Erythroblast (primary cell): ENCODE data around the gene CXXC5.
A peak's percentile ranks its signal among the peaks of the same experiment; 100 is the strongest.

ENCODE experiments used
- DNase-seq, 2 experiments: peaks; one replicate each; lab custom pipeline; 2025; lab: John Stamatoyannopoulos, UW
- GATA1 ChIP-seq: IDR thresholded peaks from 2 replicates; pipeline ENCODE4 v1.6.1; 2011; ENCODE audit warnings: low read depth, mild to moderate bottlenecking, control low read depth, low read length, moderate library complexity
- POLR2A ChIP-seq: IDR thresholded peaks from 2 replicates; pipeline ENCODE4 v1.6.1; 2011; ENCODE audit warnings: mild to moderate bottlenecking, low read length

Gene CXXC5

DNA sequence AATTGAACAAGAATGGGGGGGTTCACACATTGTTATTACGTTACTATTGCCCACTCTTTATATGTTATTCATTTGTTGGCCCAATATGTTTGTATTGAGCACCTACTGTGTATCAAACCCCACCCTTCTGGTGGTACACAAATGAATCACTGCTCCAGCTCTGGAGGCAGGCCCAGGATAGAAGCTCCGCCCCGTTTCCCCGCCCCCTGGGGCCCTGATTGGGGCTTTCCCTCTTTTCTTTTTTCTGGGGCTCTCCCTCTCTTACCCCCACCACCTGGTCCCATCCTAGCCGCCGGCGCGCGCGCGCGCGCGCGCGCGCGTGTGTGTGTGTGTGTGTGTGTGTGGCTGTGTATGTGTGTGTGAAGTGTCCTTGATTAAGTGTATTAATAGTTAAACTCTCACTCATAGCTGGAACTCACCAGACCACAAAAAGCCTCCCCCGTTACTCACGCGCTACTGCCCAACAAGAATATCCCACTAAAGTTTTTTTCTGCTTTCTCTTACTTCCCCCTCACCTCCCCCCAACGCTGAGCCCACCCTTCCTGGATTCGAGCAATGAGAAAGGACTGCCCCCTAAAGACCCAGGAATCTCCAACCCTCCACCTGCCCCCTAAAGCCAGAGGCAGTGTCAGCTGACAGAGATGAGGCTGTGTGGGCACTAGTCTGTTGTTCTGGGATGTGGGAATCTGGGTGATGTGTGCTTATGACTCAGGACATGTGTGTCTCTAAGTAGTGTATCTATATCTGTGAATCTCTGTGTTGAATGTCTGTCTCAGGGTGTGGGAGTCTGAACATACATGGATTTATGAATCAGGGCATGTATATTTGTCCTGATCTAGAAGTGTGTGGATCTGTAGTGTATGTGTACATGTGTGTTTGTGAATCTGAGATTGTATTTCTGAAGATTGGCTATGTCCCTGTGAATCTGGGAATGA lies 4.0 kb downstream of the CXXC5 start:
- no peak for TF ChIP-seq POLR2A
- no peak for TF ChIP-seq GATA1
- peak; percentile 48 to 67 for DNase-seq

DNA sequence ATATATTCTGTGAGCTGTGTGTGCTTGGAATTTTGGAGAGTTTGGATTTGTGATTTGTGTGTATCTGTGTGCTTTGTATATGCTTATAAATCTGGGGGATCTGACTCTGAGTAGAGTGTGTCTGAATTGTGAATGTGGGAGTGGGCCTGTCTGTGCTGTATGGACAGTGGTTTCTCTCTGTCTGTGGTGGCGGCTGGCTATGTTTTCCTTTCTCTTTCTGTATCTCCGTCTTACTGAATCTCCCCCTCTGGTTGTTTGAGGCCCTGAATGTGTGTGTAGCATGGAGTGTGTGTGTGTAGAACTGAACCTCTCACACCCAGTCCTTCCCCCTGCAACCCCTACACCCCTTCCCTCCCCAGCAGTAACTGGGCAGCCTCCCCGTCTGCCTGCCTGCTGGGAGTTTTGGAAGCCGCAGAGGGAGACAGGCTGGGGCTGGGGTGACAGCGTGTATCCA lies 4.7 kb downstream of the CXXC5 start:
- TF ChIP-seq POLR2A: no peak
- no peak for TF ChIP-seq GATA1
- DNase-seq: no peak

DNA sequence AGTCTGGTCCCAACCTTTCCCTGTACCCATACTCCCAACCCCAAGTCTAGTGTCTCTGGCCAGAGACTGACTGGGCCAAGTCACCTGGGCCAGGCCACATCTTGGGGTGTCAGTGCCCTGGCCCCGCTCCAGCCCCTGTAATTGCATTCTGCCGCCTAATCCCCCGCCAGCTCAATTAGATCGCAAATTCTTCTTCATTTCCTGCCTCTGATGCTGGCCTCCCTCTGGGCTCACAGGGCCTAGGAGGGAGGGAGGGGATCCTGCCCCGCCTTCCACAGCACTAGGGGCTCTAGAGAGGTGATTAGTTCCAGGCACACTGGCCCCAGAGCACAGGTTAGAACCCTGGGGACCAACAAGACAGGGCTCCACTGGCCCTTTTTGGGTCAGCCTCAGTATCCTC lies 5.5 kb downstream of the CXXC5 start:
- DNase-seq: no peak
- no peak for TF ChIP-seq POLR2A
- TF ChIP-seq GATA1: no peak

DNA sequence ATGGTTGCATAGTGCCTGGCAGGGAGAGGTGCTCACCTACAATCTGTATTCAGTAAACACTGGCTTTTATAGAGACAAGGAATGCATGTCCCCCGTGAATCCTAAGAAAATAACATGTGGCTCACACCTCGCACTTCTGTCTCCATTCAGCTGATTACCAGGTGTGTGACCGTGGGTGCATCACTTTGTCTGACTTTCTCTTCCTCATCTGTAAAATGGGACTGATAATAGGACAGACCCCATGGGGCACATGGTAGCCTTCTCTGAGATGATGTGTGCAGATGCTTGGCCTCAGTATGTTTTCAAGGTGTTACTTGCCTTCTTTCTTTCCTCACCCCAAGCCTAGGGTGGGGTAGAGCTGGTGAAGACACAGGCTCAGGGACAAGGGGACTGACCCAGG lies 6.3 kb downstream of the CXXC5 start:
- TF ChIP-seq POLR2A (no peak), GATA1 (no peak)
- no peak for DNase-seq

DNA sequence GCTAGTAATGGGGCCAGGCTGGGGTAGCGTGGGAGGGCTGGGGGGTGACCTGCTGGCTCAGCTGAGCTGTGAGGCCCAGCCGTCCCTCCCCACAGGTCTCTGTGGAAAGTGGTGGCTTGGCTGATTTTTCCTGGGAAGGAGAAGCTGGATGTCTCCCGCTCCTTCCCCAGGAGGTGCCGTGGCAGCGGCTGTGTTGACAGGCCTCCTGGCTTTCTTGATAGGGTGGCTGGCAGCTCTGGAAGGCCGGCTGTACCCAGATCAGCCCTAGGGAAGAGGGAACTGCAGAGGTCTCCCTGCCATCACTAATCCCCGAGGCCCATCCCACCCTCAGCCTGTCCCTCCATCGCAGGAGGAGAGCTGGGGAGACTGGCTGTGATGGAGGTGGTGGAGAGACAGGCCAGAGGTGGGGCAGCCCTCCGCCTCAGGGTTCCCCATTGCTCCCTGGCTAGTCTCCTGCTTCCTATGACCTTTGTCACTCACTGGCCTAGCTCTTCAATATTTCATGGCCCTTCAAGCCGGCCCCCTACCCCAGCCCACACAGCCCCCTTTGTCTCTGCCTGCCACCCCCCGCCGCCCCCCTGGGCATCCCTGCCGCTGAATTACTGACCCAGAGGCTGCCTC lies 6.8 kb downstream of the CXXC5 start:
- TF ChIP-seq GATA1 (no peak), POLR2A (no peak)
- DNase-seq: no peak

DNA sequence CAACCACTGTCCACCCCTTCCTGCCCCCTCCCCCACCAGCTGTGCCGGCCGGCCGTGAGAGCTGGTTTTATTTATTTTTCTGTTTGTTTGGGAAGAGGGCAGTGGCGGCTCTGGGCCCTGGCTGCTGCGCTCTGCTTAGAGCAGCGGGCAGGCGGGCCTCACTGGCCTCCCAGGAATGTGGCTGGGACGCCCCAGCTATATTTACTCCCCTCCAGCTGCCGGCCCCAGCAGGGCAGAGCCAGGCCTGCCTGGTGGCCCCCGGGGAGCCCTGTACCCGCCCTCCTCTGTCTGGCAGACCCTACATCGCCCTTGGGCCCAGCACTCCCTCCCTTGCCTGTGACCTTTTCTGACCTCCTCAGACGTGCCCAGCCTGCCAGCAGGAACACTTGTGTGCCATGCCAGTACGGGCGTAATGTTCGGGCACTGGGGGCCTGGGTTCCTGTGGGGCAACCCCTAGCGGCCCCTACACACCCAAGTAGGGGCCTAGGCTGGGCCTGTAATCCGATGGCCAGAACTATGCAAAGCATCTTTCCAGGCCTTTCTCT lies 7.7 kb downstream of the CXXC5 start:
- TF ChIP-seq GATA1: no peak
- no peak for TF ChIP-seq POLR2A
- DNase-seq: no peak

DNA sequence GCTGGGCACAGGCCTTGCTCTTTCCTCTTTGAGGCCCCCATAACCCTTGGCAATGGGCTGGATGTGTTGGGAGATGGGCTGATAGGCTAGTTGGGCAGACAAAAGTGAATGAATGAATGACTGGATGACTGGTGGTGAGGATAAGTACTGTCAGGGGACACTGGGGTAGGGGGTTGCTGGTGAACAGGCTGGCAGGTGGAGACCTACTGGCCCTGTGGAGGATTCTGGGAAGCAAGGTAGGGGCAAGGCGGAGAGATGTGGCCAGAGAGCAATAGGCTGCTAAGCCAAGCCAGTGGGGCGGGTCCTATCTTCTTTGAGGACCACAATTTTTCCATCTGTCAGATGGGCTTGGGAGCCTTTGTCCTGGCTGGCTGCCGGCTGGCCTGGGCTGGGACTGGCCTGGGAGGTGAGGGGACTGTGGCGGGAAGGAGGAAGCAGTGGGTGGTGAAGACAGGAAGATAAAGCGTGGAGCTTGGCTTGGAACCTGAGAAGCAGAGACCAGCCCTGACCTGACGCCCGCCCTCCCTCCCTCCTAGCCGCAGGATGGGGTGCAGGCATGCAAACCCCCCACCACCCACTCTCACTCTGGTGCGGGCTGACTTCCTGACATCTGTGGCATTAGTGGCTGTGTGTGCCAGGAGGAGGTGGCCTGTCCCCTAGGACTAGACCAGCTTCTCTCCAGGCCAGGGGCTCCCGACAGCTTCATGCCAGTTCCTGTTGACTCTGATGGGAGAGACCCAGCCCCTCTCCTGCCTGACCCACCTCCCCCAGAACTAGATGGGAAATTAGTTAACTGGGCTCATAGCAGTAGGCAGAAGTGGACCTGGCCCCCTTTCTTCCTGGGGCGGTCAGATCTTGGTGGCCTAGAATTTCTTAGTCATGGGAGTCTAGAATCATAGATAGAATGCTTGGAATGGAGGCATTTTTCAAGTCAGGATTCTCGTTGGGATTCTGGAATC lies 9.5 kb downstream of the CXXC5 start:
- TF ChIP-seq POLR2A: no peak
- no peak for TF ChIP-seq GATA1
- no peak for DNase-seq

DNA sequence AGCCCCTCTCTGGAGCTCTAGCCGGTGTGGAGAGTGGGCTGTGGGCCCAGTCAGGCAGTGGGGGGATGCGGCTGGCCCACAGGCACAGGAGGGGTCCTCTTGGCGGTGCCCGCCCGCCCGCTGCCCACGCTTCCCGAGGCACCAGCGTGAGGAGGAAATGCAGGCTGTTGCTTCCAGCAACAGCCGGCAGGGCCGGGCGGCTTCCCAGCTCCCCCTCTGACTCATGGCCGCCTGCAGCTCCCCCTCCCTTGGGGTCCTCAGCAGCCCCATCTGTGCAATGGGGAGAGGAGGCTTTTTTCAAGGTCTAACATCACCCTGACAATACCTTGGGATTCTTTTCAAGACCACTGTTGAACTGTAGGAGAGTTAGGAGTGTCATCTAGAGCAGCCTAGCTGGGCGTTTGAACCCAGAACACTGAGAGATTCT lies 10.4 kb downstream of the CXXC5 start:
- no peak for DNase-seq
- TF ChIP-seq POLR2A: no peak
- TF ChIP-seq GATA1: no peak

DNA sequence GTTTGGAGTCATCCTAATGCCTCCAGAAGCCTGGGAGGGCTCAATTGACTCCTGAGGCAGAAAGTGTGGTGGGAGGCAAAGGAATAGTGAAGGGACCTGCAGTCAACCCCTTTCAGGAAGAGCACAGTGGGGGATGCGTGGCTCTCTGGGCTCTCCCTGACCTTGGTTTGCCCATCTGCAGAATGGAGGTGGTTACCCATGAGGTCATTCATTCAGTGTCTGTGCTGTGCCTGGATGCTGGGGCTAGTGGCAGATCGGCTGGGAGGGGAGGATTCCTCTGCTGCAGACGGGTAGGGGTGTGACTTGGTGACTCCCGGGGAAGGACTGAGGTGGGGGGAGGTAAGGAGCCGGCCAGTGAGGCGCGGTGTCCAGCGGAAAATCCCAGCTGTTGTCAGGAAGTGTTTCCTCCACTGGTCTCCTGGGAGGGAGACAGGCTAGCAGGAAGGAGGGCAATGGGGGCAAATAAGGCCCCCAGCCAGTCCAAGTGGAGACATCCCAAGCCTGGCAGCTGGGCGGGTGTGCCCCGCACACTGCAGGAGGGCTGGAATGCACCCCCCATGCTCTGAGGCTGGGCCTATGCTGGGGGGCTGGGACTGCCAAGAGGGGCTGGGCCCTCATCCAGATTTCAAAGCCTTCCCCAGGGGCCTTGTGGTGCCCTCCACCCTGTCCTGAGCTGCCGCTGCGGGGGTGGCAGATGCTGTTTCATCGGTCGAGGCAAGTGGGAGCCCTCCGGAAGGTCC lies 10.9 kb downstream of the CXXC5 start:
- DNase-seq: peak; percentile 39 to 47
- TF ChIP-seq GATA1 (no peak), POLR2A (no peak)

DNA sequence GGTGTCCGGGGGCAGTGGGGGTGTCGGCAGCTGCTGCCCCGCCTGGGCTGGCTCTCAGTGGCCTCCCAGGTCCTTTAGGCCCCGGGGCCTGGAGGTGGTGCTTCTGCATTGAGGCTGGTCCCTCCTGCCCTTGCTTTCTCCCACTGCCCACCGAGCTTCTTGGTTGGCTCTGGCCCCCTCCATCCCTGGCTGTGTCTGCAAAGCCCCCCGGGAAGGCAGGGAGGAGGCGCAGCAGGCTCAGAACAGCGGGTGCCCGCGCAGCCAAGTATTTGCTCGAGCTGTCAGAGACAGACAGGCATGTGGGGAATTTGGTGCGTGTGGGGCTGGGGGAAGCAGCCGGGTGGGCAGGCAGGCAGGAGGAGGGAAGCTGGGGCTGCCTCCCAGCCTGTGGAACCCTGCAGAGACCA lies 11.5 kb downstream of the CXXC5 start:
- DNase-seq: no peak
- TF ChIP-seq GATA1 (no peak), POLR2A (no peak)

DNA sequence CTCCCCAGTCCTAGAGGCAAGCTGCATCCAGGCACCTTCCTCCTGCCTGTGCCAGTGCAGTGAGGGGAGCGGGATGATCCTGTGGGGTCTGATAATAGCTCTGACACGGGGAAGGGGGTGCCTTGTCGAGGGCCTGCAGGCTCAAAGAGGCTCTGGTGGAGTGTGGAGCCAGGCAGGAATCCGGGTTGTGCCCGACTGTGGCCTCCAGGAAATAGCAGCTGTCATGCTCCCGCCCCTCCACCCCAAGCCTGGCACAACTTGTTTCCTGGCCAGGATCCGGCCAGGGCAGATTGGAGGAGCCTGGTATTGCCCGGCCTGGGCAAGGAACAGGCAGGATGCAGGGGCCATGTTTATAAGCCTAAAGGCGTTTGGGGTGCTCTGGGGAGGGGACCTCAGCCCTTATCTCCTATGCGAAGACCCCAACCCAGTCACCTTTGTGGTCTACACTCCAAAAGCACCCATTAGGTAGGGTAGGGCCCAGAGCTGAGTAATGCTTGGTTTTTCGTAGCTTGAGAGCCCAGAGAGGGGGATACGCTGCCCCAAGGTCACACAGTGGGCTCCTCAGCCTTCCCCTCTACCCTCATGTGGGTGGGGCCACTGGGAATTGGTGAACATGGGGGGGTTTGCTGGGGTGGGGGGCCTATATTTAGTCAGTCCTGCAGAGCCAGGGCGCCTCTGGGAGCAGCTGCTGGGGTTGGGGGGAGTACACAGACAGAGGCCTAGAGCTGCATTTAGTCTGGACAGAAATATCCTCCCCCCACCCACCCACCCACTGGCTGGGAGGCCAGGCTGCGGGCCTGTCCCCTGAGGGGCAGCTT lies 12.2 kb downstream of the CXXC5 start:
- TF ChIP-seq GATA1 (no peak), POLR2A (no peak)
- peak in 1 of 2 experiments; percentile 41 for DNase-seq
